Upper lobe of right lung (tissue), 1 donor: ENCODE measurements around the gene BTBD1. TPM values are rescaled to one million over a fixed set of nuclear protein-coding genes. Genes with fewer than 3 reads are reported as not detected.

Source experiments
- ATAC-seq: fragments of 200-7000 bp; cut with Tn5 transposase; one replicate; pipeline ENCODE4 v1.9.1; 2020; ENCODE audit warnings: mild to moderate bottlenecking, moderate library complexity
- DNase-seq: peaks from one replicate; pipeline ENCODE4 v3.0.0-alpha.2; 2020
- H3K27ac ChIP-seq: fragments of 200-600 bp; one replicate; pipeline ENCODE4 v1.8.0; 2022
- H3K27me3 ChIP-seq: fragments of 200-600 bp; one replicate; pipeline ENCODE4 v1.8.0; 2022; ENCODE audit warnings: mild to moderate bottlenecking
- H3K36me3 ChIP-seq: fragments of 200-600 bp; one replicate; pipeline ENCODE4 v1.8.0; 2022
- H3K4me1 ChIP-seq: fragments of 200-600 bp; one replicate; pipeline ENCODE4 v1.8.0; 2022
- H3K4me3 ChIP-seq: fragments of 200-600 bp; one replicate; pipeline ENCODE4 v1.8.0; 2022; ENCODE audit warnings: mild to moderate bottlenecking
- H3K9me3 ChIP-seq: fragments of 200-600 bp; one replicate; pipeline ENCODE4 v1.8.0; 2022
- CTCF ChIP-seq: fragments of 200-600 bp; IDR thresholded peaks from one replicate; pipeline ENCODE4 v1.8.0; 2022; ENCODE audit warnings: antibody characterized with exemption
- intact Hi-C: fragments of 100-400 bp; cut with DNase I; formaldehyde crosslinking; loops from one replicate; pipeline ENCODE4 v1.11.0; 2022
- microRNA-seq: library from miRNA; unstranded; fragments of <30 nt; microRNA quantifications from one replicate; pipeline ENCODE4 v1.2.0, GENCODE V29; 2020; ENCODE audit warnings: borderline microRNAs expressed
- total RNA-seq: library from RNA; stranded (reverse); fragmentation: NEBNext Ultra II Directional; extraction: Animal tissue kit (Norgen Biotek cat#: 25700); gene quantifications from one replicate; pipeline ENCODE4 v1.2.1, GENCODE V29; 2021
- donor health status: DM: no; HTN: yes; CAD: no; lungs with severe emphysema.

Gene BTBD1
- total RNA-seq, 1 donor from 2014 or later, result 44.6 TPM

- ATAC-seq (no peak), DNase-seq (no peak)
- Histone ChIP-seq H3K9me3 (no peaks in the 10 kb centered on the region), H3K27ac (no peak overlapping the region), H3K4me3 (no peak overlapping the region), H3K27me3 (no peaks in the 10 kb centered on the region), H3K4me1 (no peaks in the 10 kb centered on the region), H3K36me3 (no peaks in the 10 kb centered on the region)
- intact Hi-C loops, result no loop called here
- no peak for TF ChIP-seq CTCF
These were observed 99.0 kb downstream of the BTBD1 start for GRCh38 chr15:82968066-82968465.

GRCh38 chr15:82966671-82967071, 100.4 kb downstream of the BTBD1 start:
- Histone ChIP-seq H3K4me1 (no peaks in the 10 kb centered on the region), H3K36me3 (no peaks in the 10 kb centered on the region), H3K9me3 (no peaks in the 10 kb centered on the region), H3K27me3 (no peaks in the 10 kb centered on the region), H3K27ac (no peak overlapping the region), H3K4me3 (no peak overlapping the region)
- no peak for TF ChIP-seq CTCF
- intact Hi-C loops, result no loop called here
- no peak for DNase-seq
- ATAC-seq, result no peak

Small RNA genes within 50 kb of the gene (microRNA-seq; reads per million reads assigned to microRNA genes)
- not detected for gene MIR4515

Other genes starting within 250 kb of the BTBD1 start
- gene HOMER2, start 114.5 kb downstream of the BTBD1 start, total RNA-seq, result 16.4 TPM
- gene RAMAC, start 81.0 kb downstream of the BTBD1 start, total RNA-seq, result 15.4 TPM
- gene C15orf40, start 55.6 kb downstream of the BTBD1 start, total RNA-seq, result 23.0 TPM
- gene TM6SF1, start 40.4 kb upstream of the BTBD1 start, total RNA-seq, result 25.4 TPM
- 40.3 TPM for gene HDGFL3, start 140.6 kb upstream of the BTBD1 start, total RNA-seq
- 3.1 TPM for gene BNC1, start 217.4 kb upstream of the BTBD1 start, total RNA-seq